Stomach (tissue), 9 donors: ENCODE data around the gene LSM12. TPM values are rescaled to one million over a fixed set of nuclear protein-coding genes. Genes with fewer than 3 reads are reported as not detected.

ENCODE experiments used
- DNase-seq, 2 donors: peaks; one replicate each; pipeline versions ENCODE4 v3.0.0 to v3.0.0-alpha.2; 2013 to 2019
- H3K27ac ChIP-seq, 5 donors: fragments of 200-600 bp in 4 of 5; sonication (generic) in 4 of 5; one replicate each; pipeline ENCODE4 v1.5.1; 2013 to 2019; ENCODE audit warnings: mild to moderate bottlenecking in 1 of 5, moderate library complexity in 1 of 5
- H3K27me3 ChIP-seq, 3 donors: fragments of 200-600 bp; sonication (generic); one replicate each; pipeline ENCODE4 v1.5.1; 2017 to 2019; ENCODE audit warnings: mixed run types in 1 of 3
- H3K36me3 ChIP-seq, 4 donors: fragments of 200-600 bp; sonication (generic); 1 replicate in 3 of 4; 2 replicates in 1 of 4; pipeline ENCODE4 v1.5.1; 2016 to 2019
- H3K4me1 ChIP-seq, 4 donors: fragments of 200-600 bp; sonication (generic); one replicate each; pipeline ENCODE4 v1.5.1; 2016 to 2019
- H3K4me3 ChIP-seq, 4 donors: fragments of 200-600 bp; sonication (generic) in 3 of 4; one replicate each; pipeline ENCODE4 v1.5.1; 2016 to 2019; ENCODE audit warnings: mild to moderate bottlenecking in 1 of 4
- H3K9me3 ChIP-seq, 4 donors: fragments of 200-600 bp; sonication (generic); one replicate each; pipeline ENCODE4 v1.5.1; 2016 to 2019
- EP300 ChIP-seq: sonication (generic); formaldehyde crosslinking; IDR thresholded peaks from one replicate; pipeline ENCODE4 v1.6.1; 2017; ENCODE audit warnings: antibody characterized with exemption
- POLR2A ChIP-seq, 4 donors: fragments of 450-650 bp; IDR thresholded peaks; one replicate each; pipeline ENCODE4 v1.6.1; 2016; ENCODE audit warnings: antibody characterized with exemption in 4 of 4, control low read depth in 2 of 4, mild to moderate bottlenecking in 1 of 4, moderate library complexity in 1 of 4
- POLR2AphosphoS5 ChIP-seq, 3 donors: sonication (generic); formaldehyde crosslinking; IDR thresholded peaks; one replicate each; pipeline ENCODE4 v1.6.1; 2016; ENCODE audit warnings: antibody characterized with exemption in 3 of 3
- WGBS, 5 donors: extraction: QIAGEN DNeasy Blood & Tissue Kit in 3 of 5; methylation state at CpG; one replicate each; pipeline versions ENCODE4 v1.1.5 to v1.1.7; 2013 to 2018; 5-methylcytosine and 5-hydroxymethylcytosine counted together
- intact Hi-C: fragments of 100-400 bp; cut with DNase I; formaldehyde crosslinking; loops from one replicate; pipeline ENCODE4 v1.15.1; 2023; ENCODE audit warnings: low total_unique reads
- polyA plus RNA-seq, 3 donors: library from polyadenylated mRNA; stranded (reverse); fragments of 200-250 nt; gene quantifications; one replicate each; pipeline ENCODE4 v1.2.3, GENCODE V29; 2013
- total RNA-seq, 5 donors: library from RNA; depleted of rRNA; stranded (reverse); fragments of >200 nt; gene quantifications; one replicate each; pipeline versions ENCODE4 v1.1.0 to v1.2.3, GENCODE V29; 2014 to 2016
- TF ChIP-seq, protein P1 (sequence below), 7 experiments: fragments of 450-650 bp in 4 of 7; fragments of 200-600 bp in 3 of 7; sonication (generic) in 3 of 7; IDR thresholded peaks; one replicate each; pipeline ENCODE4 v1.5.1; 2016 to 2019; ENCODE audit warnings: antibody characterized with exemption in 7 of 7, control low read depth in 2 of 7, mild to moderate bottlenecking in 1 of 7
- donor health status: healthy with polysubstance abuse.
- donor health status: Bipolar disorder and iron deficiency.
- donor health status: healthy.

Gene LSM12
- total and polyA plus RNA-seq, 8 donors, result 19.8 to 34.5 (median 30.2) TPM

DNA sequence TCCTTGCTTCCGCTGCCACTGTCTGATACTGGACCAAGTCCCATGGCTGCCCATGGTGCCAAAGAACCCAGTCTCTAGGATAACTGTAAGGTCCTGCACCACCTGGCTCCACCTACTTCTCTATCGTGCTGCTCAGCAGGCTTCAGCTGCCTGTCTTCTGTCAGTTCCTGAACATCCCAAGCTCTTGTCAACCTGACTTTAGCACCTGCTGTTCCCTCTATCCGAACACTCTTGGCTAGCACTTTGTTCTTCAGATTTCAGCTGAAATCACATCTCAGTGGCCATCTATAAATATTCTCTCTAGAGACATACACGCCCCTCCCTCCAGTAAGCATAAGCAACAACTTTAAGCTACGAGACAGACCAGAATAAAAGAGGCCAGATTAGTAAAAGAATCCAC, 36.7 kb downstream of the LSM12 start:
- no peak for DNase-seq
- peaks cover 5 to 77% (median 63%) of the 10 kb centered on the region in 4 donors for H3K36me3 ChIP-seq
- H3K27me3 ChIP-seq, result no peaks in the 10 kb centered on the region
- 75 to 89% (median 86%) methylated on average over 5 of the region's 5 CpGs for WGBS, 5 donors
- TF ChIP-seq POLR2A (IDR thresholded peaks at IDR 0.05) (no peak), POLR2AphosphoS5 (IDR thresholded peaks at IDR 0.05) (no peak), EP300 (no peak)
- TF ChIP-seq, protein P1, sequence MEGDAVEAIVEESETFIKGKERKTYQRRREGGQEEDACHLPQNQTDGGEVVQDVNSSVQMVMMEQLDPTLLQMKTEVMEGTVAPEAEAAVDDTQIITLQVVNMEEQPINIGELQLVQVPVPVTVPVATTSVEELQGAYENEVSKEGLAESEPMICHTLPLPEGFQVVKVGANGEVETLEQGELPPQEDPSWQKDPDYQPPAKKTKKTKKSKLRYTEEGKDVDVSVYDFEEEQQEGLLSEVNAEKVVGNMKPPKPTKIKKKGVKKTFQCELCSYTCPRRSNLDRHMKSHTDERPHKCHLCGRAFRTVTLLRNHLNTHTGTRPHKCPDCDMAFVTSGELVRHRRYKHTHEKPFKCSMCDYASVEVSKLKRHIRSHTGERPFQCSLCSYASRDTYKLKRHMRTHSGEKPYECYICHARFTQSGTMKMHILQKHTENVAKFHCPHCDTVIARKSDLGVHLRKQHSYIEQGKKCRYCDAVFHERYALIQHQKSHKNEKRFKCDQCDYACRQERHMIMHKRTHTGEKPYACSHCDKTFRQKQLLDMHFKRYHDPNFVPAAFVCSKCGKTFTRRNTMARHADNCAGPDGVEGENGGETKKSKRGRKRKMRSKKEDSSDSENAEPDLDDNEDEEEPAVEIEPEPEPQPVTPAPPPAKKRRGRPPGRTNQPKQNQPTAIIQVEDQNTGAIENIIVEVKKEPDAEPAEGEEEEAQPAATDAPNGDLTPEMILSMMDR (IDR thresholded peaks at IDR 0.05), result no peak
- H3K27ac ChIP-seq, result no peak overlapping the region
- H3K9me3 ChIP-seq, result no peaks in the 10 kb centered on the region
- H3K4me3 ChIP-seq, result no peak overlapping the region
- H3K4me1 ChIP-seq, result no peaks in the 10 kb centered on the region
- intact Hi-C loops, result no loop called here

DNA sequence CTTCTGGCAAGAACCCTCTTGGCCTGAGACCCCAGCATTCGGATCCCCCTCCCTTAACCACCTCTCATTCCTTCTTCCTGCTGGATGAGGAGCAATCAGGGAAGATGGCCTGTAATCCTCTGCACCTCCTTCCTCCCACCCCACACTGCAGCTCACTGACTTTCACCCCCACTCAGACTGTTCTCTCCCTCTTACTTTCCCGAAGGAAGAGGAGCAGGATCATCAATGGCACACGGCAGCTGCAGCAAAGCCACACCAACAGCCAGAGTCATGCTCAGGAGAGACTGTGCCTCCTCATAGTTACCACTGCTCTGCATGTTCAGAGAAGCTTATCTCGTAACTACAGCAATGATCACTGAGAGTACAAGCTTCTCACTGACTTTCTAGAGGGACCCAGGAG, 41.6 kb downstream of the LSM12 start:
- H3K27ac ChIP-seq, result no peak overlapping the region
- H3K27me3 ChIP-seq, result no peaks in the 10 kb centered on the region
- TF ChIP-seq EP300 (no peak), POLR2A (IDR thresholded peaks at IDR 0.05) (no peak), POLR2AphosphoS5 (IDR thresholded peaks at IDR 0.05) (no peak)
- TF ChIP-seq, protein P1 (IDR thresholded peaks at IDR 0.05), result no peak
- peaks cover 0 to 49% (median 48%) of the 10 kb centered on the region in 4 donors for H3K36me3 ChIP-seq
- intact Hi-C loops, result no loop called here
- H3K4me3 ChIP-seq, result no peak overlapping the region
- no peaks in the 10 kb centered on the region for H3K9me3 ChIP-seq
- peaks cover 0 to 10% (median 0%) of the 10 kb centered on the region in 4 donors for H3K4me1 ChIP-seq
- WGBS, 5 donors, result 83 to 90% (median 87%) methylated on average over 4 of the region's 4 CpGs
- DNase-seq, result no peak

DNA sequence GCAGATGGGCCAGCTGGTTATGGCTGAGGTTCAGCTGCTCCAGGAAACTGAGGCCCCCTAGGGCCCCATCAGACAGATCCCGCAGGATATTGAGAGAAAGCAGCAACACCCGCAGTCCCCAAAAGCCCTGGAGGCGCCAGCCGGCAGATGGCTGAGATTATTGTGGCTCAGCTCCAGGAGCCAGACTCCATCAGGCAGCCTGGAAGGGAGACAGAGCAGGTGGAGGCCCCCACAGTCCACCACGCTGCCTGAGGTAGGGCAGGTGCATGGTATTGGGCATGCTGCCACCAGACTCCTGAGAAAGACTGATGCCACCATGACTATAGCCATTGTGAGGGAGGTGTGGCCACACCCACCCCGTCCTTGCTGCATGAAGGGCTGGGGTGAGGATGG, 42.2 kb downstream of the LSM12 start:
- no peak for DNase-seq
- no peaks in the 10 kb centered on the region for H3K27me3 ChIP-seq
- no peaks in the 10 kb centered on the region for H3K9me3 ChIP-seq
- H3K27ac ChIP-seq, result no peak overlapping the region
- no peak overlapping the region for H3K4me3 ChIP-seq
- H3K4me1 ChIP-seq, result peaks cover 0 to 10% (median 0%) of the 10 kb centered on the region in 4 donors
- peaks cover 0 to 45% (median 44%) of the 10 kb centered on the region in 4 donors for H3K36me3 ChIP-seq
- 51 to 80% (median 60%) methylated on average over 1 to 6 of the region's 6 CpGs for WGBS, 5 donors
- TF ChIP-seq POLR2AphosphoS5 (IDR thresholded peaks at IDR 0.05) (no peak), POLR2A (IDR thresholded peaks at IDR 0.05) (no peak), EP300 (no peak)
- TF ChIP-seq, protein P1 (IDR thresholded peaks at IDR 0.05), result no peak
- intact Hi-C loops, result no loop called here

DNA sequence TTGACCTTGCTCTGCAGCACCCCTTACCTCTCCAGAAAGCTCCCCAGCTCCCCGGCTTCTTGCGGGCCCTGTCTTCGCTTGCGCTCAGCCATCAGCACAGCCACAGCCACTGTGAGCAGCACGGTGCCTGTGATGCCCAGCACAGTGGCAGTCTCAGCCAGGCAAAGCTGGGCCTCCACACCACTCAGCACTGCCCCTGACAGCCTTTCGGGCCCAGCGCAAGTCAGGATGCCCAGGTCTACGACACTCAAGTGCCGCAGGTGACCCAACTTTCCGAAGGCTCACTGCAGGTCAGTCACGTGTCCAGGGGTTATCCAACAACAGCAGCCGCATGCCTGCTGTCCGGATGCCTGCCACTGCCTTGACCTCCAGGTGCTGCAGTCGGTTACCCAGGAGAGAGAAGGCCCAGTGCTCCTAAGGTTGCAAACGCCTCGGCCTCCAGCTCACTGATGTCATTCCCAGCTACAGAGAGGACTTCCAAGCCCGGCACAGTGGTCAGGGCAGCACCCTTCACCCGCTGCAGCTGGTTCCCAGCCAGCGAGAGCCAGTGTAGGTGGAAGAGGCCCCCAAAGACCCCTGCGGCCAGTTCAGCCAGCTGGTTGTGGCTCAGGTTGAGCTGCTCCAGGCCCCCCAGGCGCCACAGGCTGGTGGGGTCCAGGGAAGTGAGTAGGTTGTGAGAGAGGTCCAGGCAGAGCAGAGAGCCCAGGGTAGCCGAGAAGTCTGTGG, 42.8 kb downstream of the LSM12 start:
- Histone ChIP-seq H3K4me1 (peaks cover 0 to 10% (median 0%) of the 10 kb centered on the region in 4 donors), H3K36me3 (peaks cover 0 to 40% (median 40%) of the 10 kb centered on the region in 4 donors), H3K27me3 (no peaks in the 10 kb centered on the region), H3K4me3 (no peak overlapping the region), H3K9me3 (no peaks in the 10 kb centered on the region), H3K27ac (no peak overlapping the region)
- intact Hi-C loops, result no loop called here
- TF ChIP-seq EP300 (no peak), POLR2AphosphoS5 (IDR thresholded peaks at IDR 0.05) (no peak), POLR2A (IDR thresholded peaks at IDR 0.05) (no peak)
- TF ChIP-seq, protein P1 (IDR thresholded peaks at IDR 0.05), result no peak
- 70 to 94% (median 81%) methylated on average over 12 to 22 of the region's 22 CpGs for WGBS, 5 donors
- no peak for DNase-seq
